Heart left ventricle (tissue), 13 donors: Measurements from ENCODE around the gene MARK4.

Experiments
- POLR2A ChIP-seq, 2 donors: fragments of 450-650 bp; IDR thresholded peaks; one replicate each; pipeline ENCODE4 v1.6.1; 2017; ENCODE audit warnings: antibody characterized with exemption in 2 of 2, mild to moderate bottlenecking in 2 of 2, moderate library complexity in 2 of 2
- TF ChIP-seq, protein P1 (sequence below), 12 donors: fragments of 200-600 bp; sonication (generic) in 4 of 12; IDR thresholded peaks; one replicate each; pipeline versions ENCODE4 v1.5.0 to v1.8.0; 2018 to 2022; ENCODE audit warnings: antibody characterized with exemption in 12 of 12, mild to moderate bottlenecking in 5 of 12
- donor health status: ischemic (EF 13 %, LVEDD 7.1; RV severe dilation, severe dysfunction).
- donor health status: DM: no; HTN: yes; CAD: no.
- donor health status: DM: no; HTN: no; CAD: no.
- donor health status: ischemic (EF 25% LVEDD 6.9; RV normal size, moderate dysfunction).
- donor health status: ischemic (EF 25% LVEDD 5.7; RV mildly dilated, moderate dysfunction).
- donor health status: ischemic (EF 35%, LVEDD 5.7; RV mildly dilated, moderate dysfunction).
- donor health status: nonischemic (EF 11% LVEDD 7.7; RV severe dilation, severe dysfunction).
- donor health status: DM: yes; HTN: yes; CAD: no.
- donor health status: PGD.
- donor health status: ischemic (EF 29% LVEDD 5.4; RV normal size, mild dysfunction).
- donor health status: nonischemic (EF 23%, LVEDD 6.1; RV moderate dilation, normal function).

DNA sequence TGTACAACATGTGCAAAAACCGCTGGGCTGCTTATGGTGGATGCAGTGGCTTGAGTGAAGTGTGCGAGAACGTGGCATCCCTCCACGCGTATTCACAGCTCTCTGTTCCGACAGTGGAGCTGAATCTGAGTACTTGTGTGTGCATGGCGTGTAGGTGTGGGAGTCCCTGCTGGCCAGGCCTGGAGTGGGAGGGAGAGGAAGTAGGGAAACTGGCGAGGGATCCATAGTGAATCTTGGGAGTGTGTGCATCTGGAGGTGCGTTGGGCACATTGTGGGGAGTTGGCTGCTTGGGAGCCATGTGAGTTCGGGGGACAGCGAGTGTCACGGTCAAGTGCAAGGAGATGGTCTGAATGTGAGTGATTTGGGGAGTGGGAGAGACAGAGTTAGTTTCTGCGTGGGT, 91.8 kb downstream of the MARK4 start:
- TF ChIP-seq, protein P1, sequence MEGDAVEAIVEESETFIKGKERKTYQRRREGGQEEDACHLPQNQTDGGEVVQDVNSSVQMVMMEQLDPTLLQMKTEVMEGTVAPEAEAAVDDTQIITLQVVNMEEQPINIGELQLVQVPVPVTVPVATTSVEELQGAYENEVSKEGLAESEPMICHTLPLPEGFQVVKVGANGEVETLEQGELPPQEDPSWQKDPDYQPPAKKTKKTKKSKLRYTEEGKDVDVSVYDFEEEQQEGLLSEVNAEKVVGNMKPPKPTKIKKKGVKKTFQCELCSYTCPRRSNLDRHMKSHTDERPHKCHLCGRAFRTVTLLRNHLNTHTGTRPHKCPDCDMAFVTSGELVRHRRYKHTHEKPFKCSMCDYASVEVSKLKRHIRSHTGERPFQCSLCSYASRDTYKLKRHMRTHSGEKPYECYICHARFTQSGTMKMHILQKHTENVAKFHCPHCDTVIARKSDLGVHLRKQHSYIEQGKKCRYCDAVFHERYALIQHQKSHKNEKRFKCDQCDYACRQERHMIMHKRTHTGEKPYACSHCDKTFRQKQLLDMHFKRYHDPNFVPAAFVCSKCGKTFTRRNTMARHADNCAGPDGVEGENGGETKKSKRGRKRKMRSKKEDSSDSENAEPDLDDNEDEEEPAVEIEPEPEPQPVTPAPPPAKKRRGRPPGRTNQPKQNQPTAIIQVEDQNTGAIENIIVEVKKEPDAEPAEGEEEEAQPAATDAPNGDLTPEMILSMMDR (IDR thresholded peaks at IDR 0.05): no peak
- no peak for TF ChIP-seq POLR2A (IDR thresholded peaks at IDR 0.05)
